Daoy (cell line): ENCODE data around the gene SLC44A3. TPM values are rescaled to one million over a fixed set of nuclear protein-coding genes. Genes with fewer than 3 reads are reported as not detected.

Experiments
- DNase-seq: peaks from one replicate; pipeline ENCODE4 v3.0.0-alpha.2; 2015; ENCODE audit warnings: low read depth
- total RNA-seq: library from RNA; depleted of rRNA; stranded (reverse); fragments of >200 nt; shearing (Covaris generic); gene quantifications from 2 replicates; pipeline ENCODE4 v1.2.3, GENCODE V29; 2014

Gene SLC44A3
- total RNA-seq, 1 experiment from 2014 or later = 0.80 TPM

DNA sequence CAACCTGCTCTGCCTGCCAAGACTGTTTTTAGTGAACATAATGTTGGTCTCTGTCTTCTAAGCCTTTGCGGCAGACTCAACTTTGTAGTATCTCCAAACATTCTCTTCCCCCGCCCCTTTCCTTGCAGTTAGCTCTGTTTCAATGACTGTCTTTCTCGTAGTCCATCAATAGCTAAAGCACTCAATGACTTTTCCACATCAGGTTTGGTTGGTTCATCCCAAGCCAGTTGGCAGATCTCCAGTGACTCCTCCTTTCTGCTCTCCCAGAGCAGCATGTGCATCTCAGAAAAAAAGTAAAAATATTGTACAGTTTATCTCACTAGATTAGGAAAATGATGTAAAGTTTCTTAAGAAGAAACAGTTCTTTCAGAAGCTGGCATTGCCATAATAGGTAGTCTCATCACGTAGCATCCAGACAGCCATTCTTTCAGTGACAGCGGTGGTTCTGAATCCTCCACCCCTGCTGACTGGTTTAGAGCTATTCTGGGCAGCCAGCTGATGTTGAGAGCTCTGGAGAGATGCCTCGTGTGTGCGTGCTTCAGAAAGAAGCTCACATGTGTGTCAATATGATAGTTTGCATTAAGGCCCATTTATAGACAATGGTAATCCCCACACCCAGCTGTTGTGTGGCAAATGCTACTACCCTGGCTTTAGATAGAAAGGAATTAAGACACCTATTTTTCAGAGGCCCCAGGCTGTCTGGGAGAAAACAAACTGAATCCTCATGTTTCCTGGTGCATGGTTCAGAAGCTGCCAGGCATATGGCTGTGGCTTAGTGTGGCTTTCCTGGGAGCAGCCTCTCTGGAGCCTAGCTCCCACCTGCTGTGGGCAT lies 53.6 kb downstream of the SLC44A3 start:
- DNase-seq = no peak

- no peak for DNase-seq
Measured at GRCh38 chr1:94874423-94874822, 54.3 kb downstream of the SLC44A3 start.

- DNase-seq = no peak
Measured at GRCh38 chr1:94875794-94876193, 55.6 kb downstream of the SLC44A3 start.

DNA sequence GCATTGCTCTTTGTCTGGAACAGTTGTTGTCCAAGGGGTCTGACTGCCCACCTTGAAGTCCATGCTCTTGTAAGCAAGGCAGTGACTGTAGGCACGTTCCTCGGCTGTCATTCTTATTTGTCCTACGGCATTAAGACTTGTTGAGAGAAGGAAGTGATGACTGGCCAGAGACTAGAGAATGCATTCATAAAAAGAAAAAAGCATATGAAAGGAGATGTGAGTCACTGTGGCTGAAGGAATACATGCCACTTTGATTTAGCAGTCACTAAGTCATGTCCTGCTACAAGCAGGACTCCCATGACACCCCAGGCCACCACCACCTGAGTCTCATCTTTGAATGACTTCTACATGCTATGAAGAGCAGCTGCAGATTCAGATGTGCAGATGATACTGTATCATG lies 56.2 kb downstream of the SLC44A3 start:
- peak; percentile 27 for DNase-seq

DNA sequence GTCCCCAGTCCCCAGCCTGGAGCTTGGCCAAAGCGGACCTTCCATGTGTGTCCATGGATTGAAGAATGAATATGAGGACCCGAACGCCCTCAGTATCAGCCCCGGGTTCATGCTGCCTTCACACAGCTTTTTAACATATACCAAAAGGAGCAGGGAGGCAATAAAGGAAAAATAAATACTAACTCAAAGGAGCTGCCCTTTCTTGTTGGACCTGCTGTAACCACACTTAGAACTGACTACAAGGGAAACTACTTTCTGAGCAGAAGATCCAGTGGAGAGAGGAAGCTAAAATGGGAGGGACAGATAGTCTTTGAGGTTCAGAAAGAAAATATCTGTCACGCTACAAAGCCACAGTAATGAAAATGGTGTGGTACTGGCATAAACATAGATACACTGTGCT lies 58.2 kb downstream of the SLC44A3 start:
- no peak for DNase-seq

- peak; percentile 62 for DNase-seq
Measured at GRCh38 chr1:94883691-94884090, 63.5 kb downstream of the SLC44A3 start.

DNA sequence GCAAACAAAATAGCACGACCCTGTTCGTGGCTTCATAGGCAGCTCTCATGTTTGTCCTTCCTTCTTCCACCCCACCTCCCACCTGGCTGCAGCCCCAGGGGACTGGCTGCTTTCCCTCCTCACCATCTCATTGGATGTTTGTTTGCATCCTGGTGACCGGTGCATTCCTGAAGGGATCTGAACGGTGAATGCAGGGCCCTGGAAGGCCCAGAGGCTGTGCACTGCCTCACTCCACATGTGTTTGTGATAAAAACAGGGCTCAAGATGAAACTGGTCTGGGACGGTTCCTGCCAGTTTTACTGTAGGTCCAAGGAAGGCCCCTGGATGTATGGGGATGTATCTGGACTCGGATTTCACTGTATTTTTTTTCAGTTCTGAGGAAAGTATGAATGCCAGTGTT lies 63.9 kb downstream of the SLC44A3 start:
- DNase-seq = peak; percentile 62

GRCh38 chr1:94884507-94884906 lies 64.3 kb downstream of the SLC44A3 start:
- DNase-seq = no peak

- no peak for DNase-seq
Measured at GRCh38 chr1:94886361-94886760, 66.2 kb downstream of the SLC44A3 start.

DNA sequence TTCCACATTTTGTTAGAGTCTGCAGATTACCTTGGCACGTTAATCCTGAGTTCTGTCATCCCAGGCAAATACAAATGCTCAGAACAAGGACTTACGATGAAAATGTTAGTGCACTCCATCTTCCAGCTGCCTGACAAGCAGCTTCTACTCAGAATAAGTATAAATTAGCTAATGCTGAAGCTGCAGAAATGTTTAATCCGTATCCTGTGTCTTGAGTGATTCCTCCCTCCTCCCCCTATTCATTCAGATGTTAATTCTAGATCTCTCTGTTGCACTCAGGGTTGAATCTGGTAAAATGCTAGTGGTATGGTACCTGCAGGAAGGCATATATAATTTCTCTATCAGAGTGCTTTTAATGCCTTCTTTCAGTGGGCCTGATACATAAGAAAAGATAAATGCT lies 66.9 kb downstream of the SLC44A3 start:
- DNase-seq = no peak

DNA sequence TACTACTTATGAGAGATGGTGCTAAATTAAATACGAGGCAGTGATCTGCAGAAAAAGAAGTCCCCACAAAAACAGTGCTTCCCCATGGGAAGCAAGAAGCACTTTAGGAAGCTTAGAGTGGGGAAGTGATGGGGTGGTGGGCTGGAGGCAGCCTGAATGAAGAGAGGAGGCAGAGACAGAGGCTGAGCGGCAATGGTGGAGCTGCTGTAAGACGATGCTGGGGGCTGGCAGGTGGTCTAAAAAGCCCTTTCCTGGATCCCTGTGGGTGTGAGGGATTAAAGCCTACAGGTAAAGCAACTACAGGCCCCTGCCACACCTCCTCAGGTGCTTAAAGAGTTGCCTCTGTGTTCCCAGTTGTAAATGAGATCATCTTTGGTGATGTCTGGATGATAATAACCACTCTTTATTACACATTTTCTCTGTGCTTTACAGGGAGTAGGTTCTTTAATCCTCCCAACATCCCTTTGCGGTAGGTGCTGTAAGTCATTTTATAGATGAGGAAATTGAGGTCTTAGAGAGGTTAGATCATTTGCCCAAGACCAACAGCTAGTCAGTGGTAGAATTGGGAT lies 67.5 kb downstream of the SLC44A3 start:
- no peak for DNase-seq

DNA sequence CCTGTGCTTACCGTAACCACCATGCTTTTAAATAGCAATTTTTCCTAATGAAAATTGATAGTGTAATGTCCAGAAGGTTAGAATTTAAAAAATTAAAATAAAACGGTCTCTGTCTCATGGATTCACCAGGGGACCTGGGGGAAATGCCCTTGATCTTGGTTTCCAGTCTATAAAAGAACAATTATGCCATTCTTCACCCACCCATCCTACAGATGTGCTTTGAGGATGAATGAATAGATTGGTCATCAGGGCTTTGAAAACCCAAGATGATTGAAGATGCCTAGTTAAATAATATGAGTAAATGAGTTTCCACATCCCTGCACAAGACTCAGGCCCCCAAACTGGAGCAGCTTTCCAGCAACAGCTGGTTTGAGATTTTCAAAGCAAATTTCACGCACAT lies 68.0 kb downstream of the SLC44A3 start:
- DNase-seq = no peak

DNA sequence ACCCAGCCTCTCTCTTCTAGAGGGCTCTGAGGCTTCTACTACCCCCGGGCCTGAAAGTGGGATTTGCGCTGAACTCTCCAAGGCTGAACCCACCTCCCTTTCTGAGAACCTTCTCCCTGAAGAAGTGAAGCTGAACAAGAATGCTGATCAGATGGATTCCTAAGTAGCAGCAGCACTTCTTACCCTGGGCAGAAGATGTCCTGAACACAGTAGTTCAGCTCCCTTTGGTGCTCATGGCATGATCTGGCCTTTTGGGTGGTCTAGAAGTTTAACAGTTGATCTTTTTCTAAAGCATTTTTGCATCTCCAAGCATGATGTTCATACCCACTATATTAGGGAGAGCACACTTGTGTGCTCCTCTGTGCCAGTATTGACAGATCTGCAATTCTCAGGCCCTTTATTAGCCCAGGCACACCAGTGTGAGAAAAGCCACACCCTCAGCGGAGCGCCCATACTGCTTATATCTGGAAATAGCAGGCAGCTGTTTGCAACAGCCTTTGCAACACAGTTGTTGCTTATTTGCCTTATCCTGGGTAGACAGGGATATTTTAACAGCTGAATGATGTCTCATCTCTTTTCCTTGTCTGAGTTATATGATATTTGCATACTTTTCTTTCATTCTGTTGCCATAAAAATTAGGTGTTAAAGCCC lies 72.6 kb downstream of the SLC44A3 start:
- DNase-seq = no peak

- no peak for DNase-seq
Measured at GRCh38 chr1:94894630-94895029, 74.5 kb downstream of the SLC44A3 start.

- no peak for DNase-seq
Measured at GRCh38 chr1:94895518-94895917, 75.4 kb downstream of the SLC44A3 start.

DNA sequence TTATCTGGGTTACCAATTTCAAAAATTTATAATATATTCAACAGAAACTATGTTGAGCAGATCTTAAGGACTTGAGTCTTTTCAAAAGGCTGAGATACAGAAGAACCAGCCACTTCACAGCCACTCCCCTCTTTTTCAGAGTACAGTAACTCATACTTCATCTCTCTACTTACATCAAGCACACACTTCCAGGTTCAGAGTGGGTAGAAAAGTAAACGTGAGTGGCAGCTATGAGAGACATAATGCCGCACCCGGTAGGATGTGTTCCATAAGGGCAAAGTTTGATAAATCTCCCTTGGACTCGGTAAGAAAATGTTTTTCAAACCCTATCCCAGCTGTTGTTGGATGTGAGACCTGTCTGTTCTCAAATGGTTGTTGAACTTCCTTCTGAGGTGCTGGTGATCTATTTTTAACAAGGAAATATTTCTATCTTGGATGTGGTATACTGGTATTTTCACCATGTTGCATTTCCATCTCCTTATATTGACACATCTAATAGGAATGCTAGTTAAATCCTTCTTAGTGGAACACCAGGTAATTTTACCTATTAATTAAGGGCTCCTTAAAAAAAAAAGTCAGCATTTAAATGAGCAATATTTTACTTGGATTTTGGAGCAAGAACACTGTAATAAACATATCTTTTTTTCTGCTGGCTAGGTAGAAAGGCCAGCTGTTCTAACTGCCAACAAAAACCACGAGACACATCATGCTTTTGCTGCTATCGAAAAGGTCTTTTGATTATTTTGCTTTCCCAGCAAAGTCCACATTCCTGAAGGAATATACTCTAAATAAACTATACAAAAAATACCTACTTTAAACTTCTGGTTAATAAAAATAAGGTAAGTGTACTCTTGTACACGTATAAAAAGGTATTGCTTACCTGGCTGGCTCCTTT lies 78.6 kb downstream of the SLC44A3 start:
- no peak for DNase-seq

- no peak for DNase-seq
Measured at GRCh38 chr1:94899756-94900155, 79.6 kb downstream of the SLC44A3 start.

GRCh38 chr1:94901841-94902240 lies 81.7 kb downstream of the SLC44A3 start:
- no peak for DNase-seq

GRCh38 chr1:94903280-94904009 lies 83.3 kb downstream of the SLC44A3 start:
- no peak for DNase-seq

DNA sequence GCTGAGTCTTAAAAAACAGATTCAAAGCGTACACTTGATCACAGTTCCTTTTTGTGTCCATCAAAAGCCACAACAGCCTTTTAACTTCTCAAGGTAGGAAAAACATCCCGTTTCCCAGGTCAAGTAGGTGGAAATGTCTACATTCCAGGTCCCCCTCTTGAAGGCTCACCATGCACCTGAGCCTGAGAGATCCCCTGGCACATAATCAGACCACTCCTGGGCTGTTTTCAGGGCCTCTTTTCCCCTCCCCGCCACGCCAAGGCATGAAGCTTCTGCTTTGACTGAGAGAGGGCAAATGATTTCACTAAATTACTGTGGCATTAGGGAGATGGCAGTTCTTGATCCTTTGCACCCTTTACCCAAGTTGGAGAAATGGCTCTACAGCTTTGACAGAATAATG lies 85.0 kb downstream of the SLC44A3 start:
- DNase-seq = no peak

GRCh38 chr1:94906382-94906781 lies 86.2 kb downstream of the SLC44A3 start:
- DNase-seq = no peak
